A549 (cell line): Measurements from ENCODE around the gene CENPX.

ENCODE experiments used
- BCL3 ChIP-seq: fragments of >200 bp; sonication (Bioruptor Twin); formaldehyde crosslinking; IDR thresholded peaks from 3 replicates; pipeline ENCODE4 v1.6.1; 2016
- CBX8 ChIP-seq: fragments of 200-600 bp; sonication (generic); IDR thresholded peaks from 2 replicates; pipeline ENCODE4 v1.6.1; 2016
- CTCF ChIP-seq: fragments of >200 bp; sonication (Bioruptor Twin); formaldehyde crosslinking; IDR thresholded peaks from 3 replicates; pipeline ENCODE4 v1.5.1; 2016
- NFE2L2 ChIP-seq: fragments of 150-350 bp; conservative IDR thresholded peaks from 2 replicates; pipeline ENCODE4 v1.6.1; 2014; ENCODE audit warnings: low read length
- RCOR1 ChIP-seq: fragments of 150-350 bp; IDR thresholded peaks from 2 replicates; pipeline ENCODE4 v1.6.1; 2014; ENCODE audit warnings: antibody characterized with exemption, low read length, low read depth

- TF ChIP-seq RCOR1 (no peak), CTCF (no peak), CBX8 (no peak), NFE2L2 (no peak), BCL3 (no peak)
These were observed 16.9 kb downstream of the CENPX start for GRCh38 chr17:82005701-82006348.
